SK-N-SH (cell line): ENCODE data around the gene DPP10. TPM values are rescaled to one million over a fixed set of nuclear protein-coding genes. Genes with fewer than 3 reads are reported as not detected.

Source experiments
- CTCF ChIA-PET: fragments of 300-600, 350-600 bp; formaldehyde crosslinking; extraction: SDS; loops from one replicate; lab custom pipeline; 2021; lab: Yijun Ruan, JAX
- POLR2A ChIA-PET: fragments of 350-600 bp; sonication (Branson Sonifier 250); formaldehyde crosslinking; extraction: SDS; loops from one replicate; lab custom pipeline; 2020; ENCODE audit warnings: antibody characterized with exemption, inconsistent platforms; lab: Yijun Ruan, JAX
- DNase-seq: peaks from one replicate; pipeline ENCODE4 v3.0.0; 2012
- H2AFZ ChIP-seq: fragments of 200-600 bp; sonication (generic); 2 replicates; pipeline ENCODE4 v1.8.1; 2016; ENCODE audit warnings: antibody characterized with exemption, mild to moderate bottlenecking, low read depth
- H3F3A ChIP-seq: fragments of 200-600 bp; sonication (generic); replicated peaks from 2 replicates; pipeline ENCODE3; 2016; ENCODE audit warnings: antibody characterized with exemption, mild to moderate bottlenecking; ENCODE audit not compliant: insufficient read depth
- H3K27ac ChIP-seq, 2 experiments: fragments of 200-500 bp in 1 of 2; fragments of 200-600 bp in 1 of 2; sonication (Bioruptor generic) in 1 of 2; sonication (generic), shearing (Covaris generic) in 1 of 2; 2 replicates each; pipeline versions ENCODE4 v1.5.1 to v1.6.1; 2014 to 2016; ENCODE audit warnings: low read depth in 2 of 2, inconsistent platforms in 1 of 2, low read length in 1 of 2, mild to moderate bottlenecking in 1 of 2, mixed read lengths in 1 of 2
- H3K27me3 ChIP-seq: fragments of 200-600 bp; sonication (generic), shearing (Covaris generic); 2 replicates; pipeline ENCODE4 v1.6.1; 2016; ENCODE audit warnings: mixed run types; ENCODE audit not compliant: insufficient read depth
- H3K36me3 ChIP-seq, 2 experiments: fragments of 200-500 bp in 1 of 2; fragments of 200-600 bp in 1 of 2; sonication (Bioruptor generic) in 1 of 2; sonication (generic) in 1 of 2; replicated peaks in 1 of 2; 2 replicates each; pipeline versions ENCODE3 to v1.5.1; 2014 to 2016; ENCODE audit warnings: low read length in 1 of 2, mild to moderate bottlenecking in 1 of 2; ENCODE audit not compliant: insufficient read depth in 2 of 2, control insufficient read depth in 1 of 2
- H3K4me1 ChIP-seq, 2 experiments: fragments of 200-500 bp in 1 of 2; fragments of 200-600 bp in 1 of 2; sonication (Bioruptor generic) in 1 of 2; sonication (generic), shearing (Covaris generic) in 1 of 2; 2 replicates each; pipeline versions ENCODE4 v1.5.1 to v1.6.1; 2014 to 2016; ENCODE audit warnings: low read depth in 1 of 2, low read length in 1 of 2, mixed run types in 1 of 2; ENCODE audit not compliant: insufficient read depth in 2 of 2, control insufficient read depth in 1 of 2
- H3K4me2 ChIP-seq: fragments of 200-600 bp; sonication (generic), shearing (Covaris generic); 2 replicates; pipeline ENCODE4 v1.6.1; 2017; ENCODE audit warnings: mixed run types
- H3K4me3 ChIP-seq, 2 experiments: fragments of 200-500 bp in 1 of 2; fragments of 200-600 bp in 1 of 2; sonication (Bioruptor generic) in 1 of 2; sonication (generic), shearing (Covaris generic) in 1 of 2; 2 replicates each; pipeline versions ENCODE4 v1.5.1 to v1.8.1; 2014 to 2016; ENCODE audit warnings: low read depth in 2 of 2, inconsistent platforms in 1 of 2, low read length in 1 of 2, mild to moderate bottlenecking in 1 of 2, mixed read lengths in 1 of 2, moderate library complexity in 1 of 2
- H3K79me2 ChIP-seq: fragments of 200-600 bp; sonication (generic); 2 replicates; pipeline ENCODE4 v1.8.1; 2017; ENCODE audit warnings: mild to moderate bottlenecking; ENCODE audit not compliant: insufficient read depth
- H3K9ac ChIP-seq: fragments of 200-600 bp; sonication (generic); 2 replicates; pipeline ENCODE4 v1.6.1; 2017; ENCODE audit warnings: mixed run types
- H3K9me2 ChIP-seq: fragments of 200-600 bp; sonication (generic); 2 replicates; pipeline ENCODE4 v1.6.1; 2017; ENCODE audit warnings: mixed run types
- H3K9me3 ChIP-seq: fragments of 200-600 bp; sonication (generic); 2 replicates; pipeline ENCODE4 v1.6.1; 2017; ENCODE audit warnings: mixed run types, mild to moderate bottlenecking, moderate library complexity
- H4K20me1 ChIP-seq: fragments of 200-600 bp; sonication (generic); 2 replicates; pipeline ENCODE4 v1.6.1; 2017; ENCODE audit warnings: mild to moderate bottlenecking, mixed run types; ENCODE audit not compliant: insufficient read depth
- ELF1 ChIP-seq: IDR thresholded peaks from 2 replicates; pipeline ENCODE4 v1.4.0; 2012
- EZH2phosphoT487 ChIP-seq: fragments of 200-600 bp; sonication (generic); IDR thresholded peaks from 2 replicates; pipeline ENCODE4 v1.6.1; 2017; ENCODE audit warnings: low read depth, mixed run types, mild to moderate bottlenecking, antibody characterized with exemption, moderate library complexity, borderline replicate concordance
- FOSL2 ChIP-seq: IDR thresholded peaks from 2 replicates; pipeline ENCODE4 v1.4.0; 2012; ENCODE audit warnings: low read depth, mild to moderate bottlenecking, moderate library complexity, borderline replicate concordance
- FOXJ3 ChIP-seq: sonication (generic); formaldehyde crosslinking; IDR thresholded peaks from 2 replicates; pipeline ENCODE4 v1.5.1; 2020; ENCODE audit warnings: mild to moderate bottlenecking, missing genetic modification reagents
- FOXM1 ChIP-seq: IDR thresholded peaks from 2 replicates; pipeline ENCODE4 v1.4.0; 2012; ENCODE audit warnings: low read depth, mild to moderate bottlenecking
- MXI1 ChIP-seq: IDR thresholded peaks from 2 replicates; pipeline ENCODE4 v1.6.1; 2012; ENCODE audit warnings: mild to moderate bottlenecking, low read depth, low read length, improper control_type of control experiment
- NFIC ChIP-seq: IDR thresholded peaks from 2 replicates; pipeline ENCODE4 v1.4.0; 2012; ENCODE audit warnings: borderline replicate concordance
- POLR2AphosphoS5 ChIP-seq: IDR thresholded peaks from 2 replicates; pipeline ENCODE4 v1.6.1; 2012; ENCODE audit warnings: low read depth, low read length
- RAD21 ChIP-seq: IDR thresholded peaks from 2 replicates; pipeline ENCODE4 v1.6.1; 2012; ENCODE audit warnings: mild to moderate bottlenecking, low read length
- RCOR1 ChIP-seq: fragments of 150-350 bp; IDR thresholded peaks from 2 replicates; pipeline ENCODE4 v1.6.1; 2017; ENCODE audit warnings: antibody characterized with exemption, low read length
- RFX5 ChIP-seq: IDR thresholded peaks from 2 replicates; pipeline ENCODE4 v1.6.1; 2012; ENCODE audit warnings: mild to moderate bottlenecking, improper control_type of control experiment, low read length
- SIN3A ChIP-seq: IDR thresholded peaks from 2 replicates; pipeline ENCODE4 v1.6.1; 2012; ENCODE audit warnings: low read depth, mild to moderate bottlenecking, low read length, moderate library complexity, borderline replicate concordance
- SMC3 ChIP-seq: IDR thresholded peaks from 2 replicates; pipeline ENCODE4 v1.6.1; 2012; ENCODE audit warnings: low read depth, low read length, improper control_type of control experiment
- TAF1 ChIP-seq: IDR thresholded peaks from 2 replicates; pipeline ENCODE4 v1.6.1; 2012; ENCODE audit warnings: low read depth, mild to moderate bottlenecking, low read length, moderate library complexity, borderline replicate concordance
- WGBS: methylation state at CpG from one replicate; pipeline ENCODE4 v1.1.6; 2017; ENCODE audit warnings: low lambda C conversion rate; 5-methylcytosine and 5-hydroxymethylcytosine counted together
- polyA plus RNA-seq, 3 experiments: library from polyadenylated mRNA; depleted of rRNA; stranded (reverse); fragments of >200 nt; gene quantifications; 2 replicates each; pipeline ENCODE4 v1.2.3, GENCODE V29; 2012
- TF ChIP-seq, protein P1 (sequence below): IDR thresholded peaks from 2 replicates; pipeline ENCODE4; 2012
- TF ChIP-seq, protein P2 (sequence below): IDR thresholded peaks from 2 replicates; pipeline ENCODE4 v1.4.0; 2012; ENCODE audit warnings: low read depth, borderline replicate concordance
- TF ChIP-seq, protein P3 (sequence below): fragments of 150-350 bp; IDR thresholded peaks from 2 replicates; pipeline ENCODE4 v1.6.1; 2016; ENCODE audit warnings: mild to moderate bottlenecking, low read depth, low read length

Gene DPP10
- polyA plus RNA-seq, 1 of the 3 experiments (the other 2 are of a cell fraction): not detected

DNA sequence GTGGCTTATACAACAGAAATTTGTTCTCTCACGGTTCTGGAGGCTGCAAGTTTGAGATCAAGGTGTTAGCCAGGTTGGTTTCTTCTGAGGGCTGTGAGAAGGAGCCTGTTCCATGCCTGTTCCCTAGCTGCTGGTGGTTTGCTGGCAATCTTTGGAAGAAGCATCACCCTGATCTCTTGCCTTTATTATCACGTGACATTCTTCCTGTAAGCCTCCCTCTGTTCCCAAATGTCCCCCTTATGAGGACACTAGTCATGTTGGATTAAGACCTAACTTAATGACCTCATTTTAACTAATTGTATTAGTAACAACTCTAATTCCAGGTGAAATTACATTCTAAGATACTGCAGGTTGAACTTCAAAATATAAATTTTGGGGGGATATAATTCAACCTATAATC lies 135.2 kb downstream of the DPP10 start:
- Histone ChIP-seq H3K9me2 (no peaks in the 10 kb centered on the region), H3K4me3 (no peak overlapping the region), H3K79me2 (no peaks in the 10 kb centered on the region), H3K9ac (no peak overlapping the region), H3K4me2 (no peak overlapping the region), H3K27ac (no peak overlapping the region), H3K4me1 (no peaks in the 10 kb centered on the region), H3F3A (no peaks in the 10 kb centered on the region), H3K36me3 (no peaks in the 10 kb centered on the region), H3K9me3 (no peaks in the 10 kb centered on the region), H2AFZ (no peak overlapping the region), H4K20me1 (no peaks in the 10 kb centered on the region), H3K27me3 (no peaks in the 10 kb centered on the region)
- CTCF ChIA-PET: no interaction called here
- POLR2A ChIA-PET: no interaction called here
- DNase-seq: no peak
- 0% methylated on average over 2 of the region's 2 CpGs for WGBS
- TF ChIP-seq RAD21 (no peak), MXI1 (no peak), POLR2AphosphoS5 (no peak), ELF1 (no peak), TAF1 (no peak), FOXM1 (no peak), RFX5 (no peak), SIN3A (no peak), NFIC (no peak), RCOR1 (no peak), SMC3 (no peak), FOSL2 (no peak)
- TF ChIP-seq, protein P1, sequence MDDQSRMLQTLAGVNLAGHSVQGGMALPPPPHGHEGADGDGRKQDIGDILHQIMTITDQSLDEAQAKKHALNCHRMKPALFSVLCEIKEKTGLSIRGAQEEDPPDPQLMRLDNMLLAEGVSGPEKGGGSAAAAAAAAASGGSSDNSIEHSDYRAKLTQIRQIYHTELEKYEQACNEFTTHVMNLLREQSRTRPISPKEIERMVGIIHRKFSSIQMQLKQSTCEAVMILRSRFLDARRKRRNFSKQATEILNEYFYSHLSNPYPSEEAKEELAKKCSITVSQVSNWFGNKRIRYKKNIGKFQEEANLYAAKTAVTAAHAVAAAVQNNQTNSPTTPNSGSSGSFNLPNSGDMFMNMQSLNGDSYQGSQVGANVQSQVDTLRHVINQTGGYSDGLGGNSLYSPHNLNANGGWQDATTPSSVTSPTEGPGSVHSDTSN: no peak

DNA sequence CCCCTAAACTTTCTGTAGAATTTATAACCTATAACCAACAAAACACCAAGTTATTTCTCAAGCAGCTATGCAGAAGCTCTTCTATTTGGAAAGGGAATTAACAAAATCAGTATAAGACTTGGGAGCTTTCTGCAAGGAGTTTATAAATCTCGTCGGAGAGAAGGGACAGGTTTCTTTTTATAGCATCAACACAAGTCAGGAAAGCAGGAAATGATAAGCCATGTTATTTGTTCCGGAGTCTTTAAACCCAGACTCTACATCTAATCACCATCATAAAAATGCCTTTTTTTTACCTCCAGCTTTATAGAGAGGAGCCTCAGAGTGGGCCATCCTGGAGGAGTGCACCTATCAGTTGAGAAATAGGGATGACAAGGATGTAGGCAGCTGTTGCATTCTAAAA lies 137.1 kb downstream of the DPP10 start:
- no peak overlapping the region for H3K9ac ChIP-seq
- POLR2A ChIA-PET: interaction anchor here (0.6 kb wide), 1 partner anchor 13 kb away, joined by 3 read pairs; no protein-coding TSS in a partner anchor
- no peak for DNase-seq
- no peaks in the 10 kb centered on the region for H3K79me2 ChIP-seq
- no peak overlapping the region for H3K27ac ChIP-seq
- H3K36me3 ChIP-seq: no peaks in the 10 kb centered on the region
- CTCF ChIA-PET: no interaction called here
- H3F3A ChIP-seq: no peaks in the 10 kb centered on the region
- no peak overlapping the region for H3K4me3 ChIP-seq
- 26% methylated on average over 3 of the region's 3 CpGs for WGBS
- no peaks in the 10 kb centered on the region for H3K9me2 ChIP-seq
- no peak overlapping the region for H2AFZ ChIP-seq
- H3K4me1 ChIP-seq: no peaks in the 10 kb centered on the region
- no peak overlapping the region for H3K4me2 ChIP-seq
- TF ChIP-seq ELF1 (no peak), FOXJ3 (CRISPR knock-in tag) (no peak), RAD21 (no peak), EZH2phosphoT487 (no peak)
- TF ChIP-seq, protein P2, sequence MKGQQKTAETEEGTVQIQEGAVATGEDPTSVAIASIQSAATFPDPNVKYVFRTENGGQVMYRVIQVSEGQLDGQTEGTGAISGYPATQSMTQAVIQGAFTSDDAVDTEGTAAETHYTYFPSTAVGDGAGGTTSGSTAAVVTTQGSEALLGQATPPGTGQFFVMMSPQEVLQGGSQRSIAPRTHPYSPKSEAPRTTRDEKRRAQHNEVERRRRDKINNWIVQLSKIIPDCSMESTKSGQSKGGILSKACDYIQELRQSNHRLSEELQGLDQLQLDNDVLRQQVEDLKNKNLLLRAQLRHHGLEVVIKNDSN: no peak
- TF ChIP-seq, protein P3, sequence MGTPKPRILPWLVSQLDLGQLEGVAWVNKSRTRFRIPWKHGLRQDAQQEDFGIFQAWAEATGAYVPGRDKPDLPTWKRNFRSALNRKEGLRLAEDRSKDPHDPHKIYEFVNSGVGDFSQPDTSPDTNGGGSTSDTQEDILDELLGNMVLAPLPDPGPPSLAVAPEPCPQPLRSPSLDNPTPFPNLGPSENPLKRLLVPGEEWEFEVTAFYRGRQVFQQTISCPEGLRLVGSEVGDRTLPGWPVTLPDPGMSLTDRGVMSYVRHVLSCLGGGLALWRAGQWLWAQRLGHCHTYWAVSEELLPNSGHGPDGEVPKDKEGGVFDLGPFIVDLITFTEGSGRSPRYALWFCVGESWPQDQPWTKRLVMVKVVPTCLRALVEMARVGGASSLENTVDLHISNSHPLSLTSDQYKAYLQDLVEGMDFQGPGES: no peak
- no peaks in the 10 kb centered on the region for H3K27me3 ChIP-seq
- H3K9me3 ChIP-seq: no peaks in the 10 kb centered on the region
- no peaks in the 10 kb centered on the region for H4K20me1 ChIP-seq
